ENCODE results near the gene PPAN. TPM values are rescaled to one million over a fixed set of nuclear protein-coding genes. Genes with fewer than 3 reads are reported as not detected.

Gene PPAN
- total RNA-seq, 1 experiment from 2014 or later: 30.4 TPM

DNA sequence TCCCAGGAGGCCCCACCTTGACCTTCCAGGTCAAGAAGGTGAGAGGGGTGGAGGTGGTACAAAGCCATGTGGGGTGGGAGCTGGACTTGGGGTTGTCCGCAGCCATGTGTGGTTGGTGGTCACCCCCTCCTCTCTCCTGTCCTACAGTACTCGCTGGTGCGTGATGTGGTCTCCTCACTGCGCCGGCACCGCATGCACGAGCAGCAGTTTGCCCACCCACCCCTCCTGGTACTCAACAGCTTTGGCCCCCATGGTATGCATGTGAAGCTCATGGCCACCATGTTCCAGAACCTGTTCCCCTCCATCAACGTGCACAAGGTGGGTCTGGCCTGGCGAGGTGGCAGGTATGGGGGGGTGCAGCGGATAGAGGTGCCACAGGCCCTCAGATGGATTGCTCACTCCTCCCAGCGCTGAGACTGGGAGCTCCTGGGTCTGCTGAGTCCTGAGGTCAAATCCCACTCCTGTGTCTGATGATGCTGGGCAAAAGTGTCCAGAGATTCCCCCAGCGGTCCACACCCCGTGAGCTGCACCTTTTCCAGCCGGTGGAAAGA lies 1.7 kb downstream of the PPAN start:
- Histone ChIP-seq H2AFZ (ENCODE audit: low read length) (no peak overlapping the region), H3K4me3 (ENCODE audit: low read length) (peak overlapping the region; percentile 100; the same call in 1 of the 2 replicates), H3K36me3 (ENCODE audit: insufficient read depth, low read length) (peaks cover 32% of the 10 kb centered on the region), H3K9me2 (replicated peaks; ENCODE audit: insufficient read depth, low read length) (no peaks in the 10 kb centered on the region), H3K27ac (ENCODE audit: low read length) (peak overlapping the region; percentile 86), H3K79me2 (ENCODE audit: low read length) (peaks cover 25% of the 10 kb centered on the region), H3K9ac (ENCODE audit: low read length) (peak overlapping the region; percentile 100), H3K9me3 (ENCODE audit: low read length) (no peaks in the 10 kb centered on the region), H3K4me2 (ENCODE audit: low read depth, low read length, poor library complexity, severe bottlenecking) (peak overlapping the region; percentile 96), H4K20me1 (ENCODE audit: insufficient read depth, low read depth, low read length) (0 out of 2 replicates have a peak, but pooled peaks cover 6% of the 10 kb centered on the region), H3K27me3 (ENCODE audit: low read length) (no peaks in the 10 kb centered on the region), H3K4me1 (ENCODE audit: low read length) (peaks cover 50% of the 10 kb centered on the region)
- no peak for DNase-seq

DNA sequence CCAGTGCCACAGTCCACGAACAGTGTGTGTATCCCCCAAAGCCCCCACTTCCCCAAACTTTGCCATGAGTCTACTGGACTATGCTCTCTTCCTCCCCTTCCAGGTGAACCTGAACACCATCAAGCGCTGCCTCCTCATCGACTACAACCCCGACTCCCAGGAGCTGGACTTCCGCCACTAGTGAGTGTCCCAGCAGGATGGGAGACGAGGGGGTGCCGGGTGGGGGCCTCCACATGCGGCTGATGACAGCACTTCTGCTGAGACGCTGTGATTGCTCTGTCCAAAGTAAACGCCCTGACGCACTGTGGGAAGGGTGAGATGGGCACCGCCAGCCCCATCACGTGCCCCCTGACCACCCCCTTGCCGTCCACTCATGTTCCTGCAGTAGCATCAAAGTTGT lies 3.4 kb downstream of the PPAN start:
- H3K9ac ChIP-seq (ENCODE audit: low read length): no peak overlapping the region
- H2AFZ ChIP-seq (ENCODE audit: low read length): no peak overlapping the region
- H3K4me2 ChIP-seq (ENCODE audit: low read depth, low read length, poor library complexity, severe bottlenecking): no peak overlapping the region
- H3K4me1 ChIP-seq (ENCODE audit: low read length): peaks cover 45% of the 10 kb centered on the region
- no peak overlapping the region for H3K4me3 ChIP-seq (ENCODE audit: low read length)
- H3K9me2 ChIP-seq (replicated peaks; ENCODE audit: insufficient read depth, low read length): no peaks in the 10 kb centered on the region
- H3K27me3 ChIP-seq (ENCODE audit: low read length): no peaks in the 10 kb centered on the region
- no peak overlapping the region for H3K27ac ChIP-seq (ENCODE audit: low read length)
- peaks cover 32% of the 10 kb centered on the region for H3K36me3 ChIP-seq (ENCODE audit: insufficient read depth, low read length)
- peaks cover 18% of the 10 kb centered on the region; the same call in 1 of the 2 replicates for H4K20me1 ChIP-seq (ENCODE audit: insufficient read depth, low read depth, low read length)
- DNase-seq: no peak
- peaks cover 25% of the 10 kb centered on the region for H3K79me2 ChIP-seq (ENCODE audit: low read length)
- H3K9me3 ChIP-seq (ENCODE audit: low read length): no peaks in the 10 kb centered on the region

DNA sequence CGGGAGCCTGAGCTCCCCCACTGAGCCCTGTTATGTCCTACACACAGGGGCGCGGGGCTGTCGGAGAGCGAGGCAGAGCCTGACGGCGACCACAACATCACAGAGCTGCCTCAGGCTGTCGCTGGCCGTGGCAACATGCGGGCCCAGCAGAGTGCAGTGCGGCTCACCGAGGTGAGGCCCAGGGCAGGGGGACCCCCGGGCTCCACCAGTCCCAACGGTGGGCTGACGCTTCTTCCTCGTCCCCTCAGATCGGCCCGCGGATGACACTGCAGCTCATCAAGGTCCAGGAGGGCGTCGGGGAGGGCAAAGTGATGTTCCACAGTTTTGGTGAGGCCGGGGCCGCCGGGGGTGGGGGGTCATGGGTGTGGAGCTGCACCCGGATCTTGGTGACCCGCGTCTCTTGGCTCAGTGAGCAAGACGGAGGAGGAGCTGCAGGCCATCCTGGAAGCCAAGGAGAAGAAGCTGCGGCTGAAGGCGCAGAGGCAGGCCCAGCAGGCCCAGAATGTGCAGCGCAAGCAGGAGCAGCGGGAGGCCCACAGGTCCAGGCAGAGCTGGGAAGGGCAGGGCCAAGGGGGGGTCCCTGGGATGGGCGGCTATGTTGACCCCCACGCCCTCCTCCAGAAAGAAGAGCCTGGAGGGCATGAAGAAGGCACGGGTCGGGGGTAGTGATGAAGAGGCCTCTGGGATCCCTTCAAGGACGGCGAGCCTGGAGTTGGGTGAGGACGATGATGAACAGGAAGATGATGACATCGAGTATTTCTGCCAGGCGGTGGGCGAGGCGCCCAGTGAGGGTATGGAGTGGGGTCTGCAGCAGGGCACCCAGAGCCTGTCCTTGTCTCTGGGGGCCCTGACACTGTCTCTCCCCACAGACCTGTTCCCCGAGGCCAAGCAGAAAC lies 4.2 kb downstream of the PPAN start:
- H3K4me3 ChIP-seq (ENCODE audit: low read length): no peak overlapping the region
- H4K20me1 ChIP-seq (ENCODE audit: insufficient read depth, low read depth, low read length): peaks cover 18% of the 10 kb centered on the region; the same call in 1 of the 2 replicates
- DNase-seq: no peak
- no peak overlapping the region for H3K4me2 ChIP-seq (ENCODE audit: low read depth, low read length, poor library complexity, severe bottlenecking)
- no peaks in the 10 kb centered on the region for H3K9me3 ChIP-seq (ENCODE audit: low read length)
- H3K9me2 ChIP-seq (replicated peaks; ENCODE audit: insufficient read depth, low read length): no peaks in the 10 kb centered on the region
- H3K36me3 ChIP-seq (ENCODE audit: insufficient read depth, low read length): peaks cover 32% of the 10 kb centered on the region
- H3K79me2 ChIP-seq (ENCODE audit: low read length): peaks cover 25% of the 10 kb centered on the region
- H3K4me1 ChIP-seq (ENCODE audit: low read length): peaks cover 37% of the 10 kb centered on the region
- no peak overlapping the region for H3K9ac ChIP-seq (ENCODE audit: low read length)
- H2AFZ ChIP-seq (ENCODE audit: low read length): no peak overlapping the region
- H3K27ac ChIP-seq (ENCODE audit: low read length): no peak overlapping the region
- no peaks in the 10 kb centered on the region for H3K27me3 ChIP-seq (ENCODE audit: low read length)

DNA sequence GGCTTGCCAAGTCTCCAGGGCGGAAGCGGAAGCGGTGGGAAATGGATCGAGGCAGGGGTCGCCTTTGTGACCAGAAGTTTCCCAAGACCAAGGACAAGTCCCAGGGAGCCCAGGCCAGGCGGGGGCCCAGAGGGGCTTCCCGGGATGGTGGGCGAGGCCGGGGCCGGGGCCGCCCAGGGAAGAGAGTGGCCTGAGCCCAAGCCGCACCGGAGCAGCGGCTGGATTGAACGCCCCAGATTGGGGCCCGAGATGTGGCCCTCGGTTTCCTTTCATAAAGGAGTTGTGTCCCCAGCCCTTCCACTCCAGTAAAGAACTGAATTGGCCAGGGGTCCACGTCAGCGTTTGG lies 4.8 kb downstream of the PPAN start:
- Histone ChIP-seq H3K27ac (ENCODE audit: low read length) (no peak overlapping the region; the same call in 1 of the 2 replicates), H3K27me3 (ENCODE audit: low read length) (no peaks in the 10 kb centered on the region), H3K9ac (ENCODE audit: low read length) (no peak overlapping the region), H3K79me2 (ENCODE audit: low read length) (peaks cover 25% of the 10 kb centered on the region), H3K36me3 (ENCODE audit: insufficient read depth, low read length) (peaks cover 32% of the 10 kb centered on the region), H3K9me2 (replicated peaks; ENCODE audit: insufficient read depth, low read length) (no peaks in the 10 kb centered on the region), H3K9me3 (ENCODE audit: low read length) (no peaks in the 10 kb centered on the region), H4K20me1 (ENCODE audit: insufficient read depth, low read depth, low read length) (peaks cover 21% of the 10 kb centered on the region; the same call in 1 of the 2 replicates), H3K4me3 (ENCODE audit: low read length) (no peak overlapping the region), H3K4me1 (ENCODE audit: low read length) (peaks cover 31% of the 10 kb centered on the region), H2AFZ (ENCODE audit: low read length) (no peak overlapping the region), H3K4me2 (ENCODE audit: low read depth, low read length, poor library complexity, severe bottlenecking) (no peak overlapping the region)
- no peak for DNase-seq

DNA sequence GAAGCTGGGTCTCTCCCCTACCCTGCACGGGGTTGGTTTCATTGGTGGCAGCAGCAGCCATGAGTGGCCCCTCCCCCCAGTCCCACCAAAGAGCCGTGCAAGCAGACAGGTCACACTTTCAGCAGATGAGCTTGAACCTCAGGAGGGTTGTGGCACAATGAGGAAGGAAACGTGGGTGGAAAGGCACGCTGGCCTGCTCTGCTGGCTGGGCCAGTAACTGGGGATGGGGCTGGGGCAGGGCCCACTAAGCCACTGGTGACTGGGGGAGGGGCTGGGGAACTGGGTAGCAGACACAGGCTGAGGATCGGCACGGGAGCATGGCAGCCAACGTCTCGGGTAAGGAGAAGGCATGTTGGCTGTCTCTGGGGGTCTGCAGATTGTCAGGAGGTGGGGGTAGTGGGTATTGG lies 5.2 kb downstream of the PPAN start, which contains the start of gene P2RY11:
Gene P2RY11, plus strand, starts transcription at position 289 of the 407 bp plus-strand sequence. Its CDS starts 29 bp downstream, at position 318.
- Histone ChIP-seq H3K27me3 (ENCODE audit: low read length) (no peaks in the 10 kb centered on the region), H3K9me2 (replicated peaks; ENCODE audit: insufficient read depth, low read length) (no peaks in the 10 kb centered on the region), H3K79me2 (ENCODE audit: low read length) (peaks cover 23% of the 10 kb centered on the region), H3K4me3 (ENCODE audit: low read length) (no peak within 1 kb of the TSS), H3K9ac (ENCODE audit: low read length) (no peak within 1 kb of the TSS), H3K9me3 (ENCODE audit: low read length) (no peaks in the 10 kb centered on the region), H4K20me1 (ENCODE audit: insufficient read depth, low read depth, low read length) (peaks cover 25% of the 10 kb centered on the region; the same call in 1 of the 2 replicates), H2AFZ (ENCODE audit: low read length) (no peak within 1 kb of the TSS), H3K27ac (ENCODE audit: low read length) (peak within 1 kb of the TSS; percentile 33; the same call in 1 of the 2 replicates), H3K4me1 (ENCODE audit: low read length) (peaks cover 31% of the 10 kb centered on the region), H3K4me2 (ENCODE audit: low read depth, low read length, poor library complexity, severe bottlenecking) (no peak within 1 kb of the TSS), H3K36me3 (ENCODE audit: insufficient read depth, low read length) (peaks cover 32% of the 10 kb centered on the region)
- DNase-seq: peak; percentile 70

DNA sequence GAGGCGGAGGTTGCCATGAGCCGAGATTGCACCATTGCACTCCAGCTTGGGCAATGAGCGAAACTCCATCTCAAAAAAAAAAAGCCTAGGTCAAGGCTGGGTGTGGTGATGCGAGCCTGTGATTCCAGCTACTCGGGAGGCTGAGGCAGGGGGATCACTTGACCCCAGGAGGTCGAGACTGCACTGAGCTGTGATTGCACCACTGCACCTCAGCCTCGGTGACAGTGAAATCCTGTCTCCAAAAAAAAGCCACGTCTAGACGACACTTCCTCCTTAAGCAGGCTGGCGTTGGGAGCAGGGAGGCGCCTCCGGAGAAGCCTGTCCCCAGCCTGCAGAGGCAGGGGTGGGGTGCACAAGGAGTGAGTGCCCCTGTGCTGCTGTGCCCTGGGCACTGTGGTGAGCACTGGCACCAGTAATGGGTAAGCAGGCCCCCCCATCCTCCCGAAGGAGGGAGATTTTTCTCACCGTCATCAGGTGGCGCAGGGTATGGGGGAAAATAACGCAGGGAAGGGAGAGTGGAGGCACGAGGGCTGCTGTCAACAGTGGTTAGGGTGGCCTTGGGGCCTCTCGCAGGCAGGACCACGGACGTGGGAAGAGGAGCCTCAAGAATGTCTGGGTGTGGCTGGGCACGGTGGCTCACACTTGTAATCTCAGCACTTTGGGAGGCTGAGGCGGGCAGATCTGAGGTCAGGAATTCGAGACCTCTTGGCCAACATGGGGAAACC lies 6.0 kb downstream of the PPAN start:
- H3K9me2 ChIP-seq (replicated peaks; ENCODE audit: insufficient read depth, low read length): no peaks in the 10 kb centered on the region
- no peak overlapping the region for H3K4me2 ChIP-seq (ENCODE audit: low read depth, low read length, poor library complexity, severe bottlenecking)
- DNase-seq: peak; percentile 63
- H3K79me2 ChIP-seq (ENCODE audit: low read length): peaks cover 16% of the 10 kb centered on the region
- H3K4me3 ChIP-seq (ENCODE audit: low read length): no peak overlapping the region
- H2AFZ ChIP-seq (ENCODE audit: low read length): no peak overlapping the region
- no peaks in the 10 kb centered on the region for H3K27me3 ChIP-seq (ENCODE audit: low read length)
- H3K4me1 ChIP-seq (ENCODE audit: low read length): peaks cover 29% of the 10 kb centered on the region
- peak overlapping the region; percentile 33; the same call in 1 of the 2 replicates for H3K27ac ChIP-seq (ENCODE audit: low read length)
- peaks cover 31% of the 10 kb centered on the region; the same call in 1 of the 2 replicates for H4K20me1 ChIP-seq (ENCODE audit: insufficient read depth, low read depth, low read length)
- H3K9me3 ChIP-seq (ENCODE audit: low read length): no peaks in the 10 kb centered on the region
- no peak overlapping the region for H3K9ac ChIP-seq (ENCODE audit: low read length)
- peaks cover 29% of the 10 kb centered on the region for H3K36me3 ChIP-seq (ENCODE audit: insufficient read depth, low read length)

DNA sequence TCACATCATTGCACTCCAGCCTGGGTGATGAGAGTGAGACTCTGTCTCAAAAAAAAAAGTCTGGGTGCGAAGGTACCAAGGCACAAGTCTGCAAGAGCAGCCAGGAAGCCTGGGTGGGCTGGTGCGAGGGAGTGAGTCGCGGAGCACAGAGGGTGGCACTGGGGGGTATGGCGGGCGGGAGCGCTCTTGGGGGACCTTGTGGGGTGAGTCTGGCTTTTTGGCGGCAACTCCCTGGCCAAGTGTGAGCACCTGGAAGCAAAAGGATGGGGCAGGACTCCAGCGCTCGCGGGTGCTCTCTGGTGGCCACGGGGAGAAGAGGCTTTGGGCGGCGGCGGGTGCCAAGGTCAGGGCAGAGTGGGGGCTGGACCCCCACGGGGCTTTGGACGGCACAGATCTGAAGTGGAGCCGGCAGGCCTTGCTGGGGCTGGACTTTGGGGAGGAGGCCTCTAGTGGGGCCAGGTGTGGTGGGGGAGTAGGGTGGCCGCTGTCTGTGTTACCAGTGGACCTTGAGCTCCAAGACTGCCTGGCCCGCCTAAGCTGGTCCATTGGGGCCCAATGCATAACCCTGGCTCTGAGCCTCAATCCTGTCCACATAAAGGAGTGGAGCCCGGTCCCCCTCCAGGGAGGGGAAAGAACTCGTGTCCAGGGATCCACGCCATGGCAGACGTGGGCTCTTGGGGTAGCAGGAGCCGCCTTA lies 6.9 kb downstream of the PPAN start:
- Histone ChIP-seq H4K20me1 (ENCODE audit: insufficient read depth, low read depth, low read length) (peaks cover 32% of the 10 kb centered on the region; the same call in 1 of the 2 replicates), H3K36me3 (ENCODE audit: insufficient read depth, low read length) (peaks cover 26% of the 10 kb centered on the region), H2AFZ (ENCODE audit: low read length) (no peak overlapping the region), H3K27ac (ENCODE audit: low read length) (peak overlapping the region; percentile 33; the same call in 1 of the 2 replicates), H3K9me3 (ENCODE audit: low read length) (no peaks in the 10 kb centered on the region), H3K79me2 (ENCODE audit: low read length) (peaks cover 13% of the 10 kb centered on the region), H3K9me2 (replicated peaks; ENCODE audit: insufficient read depth, low read length) (no peaks in the 10 kb centered on the region), H3K9ac (ENCODE audit: low read length) (no peak overlapping the region), H3K4me2 (ENCODE audit: low read depth, low read length, poor library complexity, severe bottlenecking) (no peak overlapping the region), H3K27me3 (ENCODE audit: low read length) (no peaks in the 10 kb centered on the region), H3K4me3 (ENCODE audit: low read length) (no peak overlapping the region), H3K4me1 (ENCODE audit: low read length) (peaks cover 20% of the 10 kb centered on the region)
- peak; percentile 90 for DNase-seq

All from Karpas-422 (cell line).